Measurements from ENCODE around the gene TTC32. TPM values are rescaled to one million over a fixed set of nuclear protein-coding genes. Genes with fewer than 3 reads are reported as not detected.

The TTC32 gene
- polyA plus RNA-seq, 4 donors, result 33.2 to 52.0 (median 41.2) TPM

- no peak for DNase-seq (ENCODE audit: low read depth in 4 of 4, low spot score in 2 of 4)
Measured at GRCh38 chr2:19854596-19855541, 46.9 kb downstream of the TTC32 start.

- DNase-seq (ENCODE audit: low read depth in 4 of 4, low spot score in 2 of 4), result no peak
Measured at GRCh38 chr2:19851116-19851695, 50.6 kb downstream of the TTC32 start.

GRCh38 chr2:19850056-19851050 lies 51.4 kb downstream of the TTC32 start:
- no peak for DNase-seq (ENCODE audit: low read depth in 4 of 4, low spot score in 2 of 4)

GRCh38 chr2:19848952-19849351 lies 52.8 kb downstream of the TTC32 start:
- no peak for DNase-seq (ENCODE audit: low read depth in 4 of 4, low spot score in 2 of 4)

- DNase-seq (ENCODE audit: low read depth in 4 of 4, low spot score in 2 of 4), result no peak
Measured at GRCh38 chr2:19848029-19848750, 53.6 kb downstream of the TTC32 start.

GRCh38 chr2:19847486-19847885 lies 54.3 kb downstream of the TTC32 start:
- DNase-seq (ENCODE audit: low read depth in 4 of 4, low spot score in 2 of 4), result no peak

Other genes starting within 250 kb of the TTC32 start
- 10 to 100 TPM; 23.0 to 31.6 (median 28.3) TPM for gene WDR35, start 88.1 kb upstream of the TTC32 start, polyA plus RNA-seq (ENCODE audit: insufficient read length in 4 of 4)
- gene MATN3, start 110.7 kb upstream of the TTC32 start, polyA plus RNA-seq (ENCODE audit: insufficient read length in 4 of 4), result 1 to 10 TPM; 3.0 to 4.3 (median 3.3) TPM
- 100 to 1,000 TPM; 432 to 524 (median 444) TPM for gene LAPTM4A, start 149.6 kb upstream of the TTC32 start, polyA plus RNA-seq (ENCODE audit: insufficient read length in 4 of 4)